NK-92 (cell line): ENCODE data around the gene HRG.

ENCODE experiments used
- DNase-seq: peaks from one replicate; lab custom pipeline; 2025; ENCODE audit not compliant: unreplicated experiment; lab: John Stamatoyannopoulos, UW

Gene HRG

DNA sequence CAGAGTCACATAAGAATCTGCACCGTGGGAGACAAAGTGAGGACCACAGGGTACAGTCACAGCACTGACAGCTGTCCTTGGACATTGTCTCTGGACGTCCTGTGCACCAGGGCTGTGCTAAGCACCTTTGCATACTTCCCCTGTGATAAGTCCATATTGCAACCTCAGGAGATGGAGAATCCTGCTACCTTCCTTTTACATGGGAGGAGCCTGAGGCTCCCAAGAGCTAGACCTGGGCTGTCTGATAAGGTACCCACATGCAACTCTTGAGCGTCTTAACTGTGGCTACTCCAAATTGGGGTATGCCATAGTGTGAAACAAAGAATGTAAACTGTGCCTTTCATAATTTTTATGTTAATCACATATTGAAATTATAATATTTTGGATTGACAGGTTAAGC is 28.1 kb upstream of the HRG start:
- no peak for DNase-seq

DNA sequence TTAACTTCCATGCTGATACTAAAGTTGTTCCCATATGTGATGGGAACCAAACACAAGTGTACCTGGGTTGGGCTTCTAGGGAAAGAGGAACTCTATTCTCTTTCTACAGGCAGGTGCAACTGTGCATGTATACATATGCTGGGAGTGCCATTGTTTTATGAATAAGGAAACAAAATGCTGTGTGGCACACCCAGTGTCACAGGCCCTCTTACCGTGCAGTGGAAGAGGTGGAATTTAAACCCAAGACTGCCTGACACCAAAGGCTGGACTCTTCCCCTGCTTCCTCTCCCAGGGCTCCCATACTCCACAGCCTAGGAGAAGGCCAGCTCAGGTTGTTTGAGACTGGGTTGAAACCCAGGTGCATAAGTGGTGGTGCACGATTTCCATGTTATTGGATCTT is 27.6 kb upstream of the HRG start:
- no peak for DNase-seq

DNA sequence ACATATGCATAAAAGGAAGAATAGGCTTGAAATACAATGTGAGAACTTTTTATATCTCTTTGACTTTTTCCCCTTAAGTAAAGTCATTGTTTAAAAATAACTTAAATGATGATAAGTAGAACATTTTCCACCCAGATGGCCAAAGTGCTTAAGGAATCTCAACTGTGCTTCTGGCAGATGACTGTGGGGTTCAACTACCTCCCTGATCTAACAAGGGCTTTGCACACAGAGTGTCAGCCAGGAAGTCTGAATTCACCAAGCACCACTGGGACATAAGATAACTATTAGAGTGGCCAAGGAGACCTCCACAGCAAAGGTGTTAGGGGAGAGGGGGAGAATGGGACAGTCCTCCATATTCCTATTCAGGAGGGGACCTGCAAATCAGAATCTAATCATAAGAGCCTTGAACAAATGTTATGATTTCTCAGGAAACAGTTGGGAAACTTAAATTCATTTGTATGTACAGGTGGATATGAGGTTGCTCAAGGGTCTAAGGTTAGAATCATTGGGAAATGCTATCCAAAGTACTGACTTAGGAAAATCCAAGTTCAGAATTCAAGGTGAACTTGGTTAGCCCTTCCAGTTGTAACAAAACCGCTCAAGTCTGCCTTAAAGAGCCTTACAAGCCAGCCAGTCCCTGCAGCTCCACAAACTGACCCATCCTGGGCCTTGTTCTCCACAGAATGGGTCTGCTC is 25.9 kb upstream of the HRG start, which contains the start of gene FETUB:
FETUB (plus strand) TSS at position 622 of the 695 bp plus-strand sequence; CDS start at position 684, 62 bp downstream.
- DNase-seq = no peak

DNA sequence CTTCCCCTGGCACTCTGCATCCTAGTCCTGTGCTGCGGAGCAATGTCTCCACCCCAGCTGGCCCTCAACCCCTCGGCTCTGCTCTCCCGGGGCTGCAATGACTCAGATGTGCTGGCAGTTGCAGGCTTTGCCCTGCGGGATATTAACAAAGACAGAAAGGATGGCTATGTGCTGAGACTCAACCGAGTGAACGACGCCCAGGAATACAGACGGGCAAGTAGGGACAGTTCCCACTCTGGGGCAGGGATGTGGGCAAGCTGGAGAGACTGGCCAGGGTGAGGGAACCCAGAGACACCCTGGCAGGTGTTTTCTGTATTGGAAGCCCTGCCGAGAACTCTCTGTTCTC is 25.4 kb upstream of the HRG start:
- no peak for DNase-seq

DNA sequence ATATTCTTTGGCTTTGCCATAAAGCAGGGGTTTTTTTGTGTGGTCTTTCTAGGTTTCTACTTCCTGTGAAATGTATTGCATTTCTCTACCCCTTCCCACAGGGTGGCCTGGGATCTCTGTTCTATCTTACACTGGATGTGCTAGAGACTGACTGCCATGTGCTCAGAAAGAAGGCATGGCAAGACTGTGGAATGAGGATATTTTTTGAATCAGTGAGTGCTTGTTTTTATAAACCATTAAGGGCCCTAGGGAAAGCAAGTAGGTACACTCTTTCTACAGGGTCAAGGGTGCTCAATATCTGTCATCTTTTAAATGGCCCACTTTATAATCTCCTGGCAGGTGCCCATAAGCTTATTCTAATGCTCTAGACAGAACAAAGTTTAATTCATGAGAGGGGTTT is 24.9 kb upstream of the HRG start:
- no peak for DNase-seq

DNA sequence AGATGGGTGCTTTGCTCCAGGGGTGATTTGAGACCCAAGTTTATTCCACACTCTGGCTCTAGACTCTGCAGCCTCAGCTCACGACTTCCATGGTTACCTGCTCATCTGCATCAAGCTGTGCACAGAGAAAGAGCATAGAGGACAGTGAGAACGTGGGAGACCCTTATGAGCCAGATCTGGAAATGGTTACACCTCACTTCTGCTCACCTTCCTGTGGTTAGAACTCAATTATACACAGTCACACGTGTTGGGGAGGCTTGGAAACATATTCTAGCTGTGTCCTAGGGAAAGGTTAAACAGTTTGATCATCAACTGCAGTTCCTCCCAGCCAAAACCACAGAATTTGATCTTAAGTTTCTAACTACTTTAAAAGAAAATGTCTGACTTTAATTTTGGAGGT is 23.8 kb upstream of the HRG start:
- DNase-seq = no peak

DNA sequence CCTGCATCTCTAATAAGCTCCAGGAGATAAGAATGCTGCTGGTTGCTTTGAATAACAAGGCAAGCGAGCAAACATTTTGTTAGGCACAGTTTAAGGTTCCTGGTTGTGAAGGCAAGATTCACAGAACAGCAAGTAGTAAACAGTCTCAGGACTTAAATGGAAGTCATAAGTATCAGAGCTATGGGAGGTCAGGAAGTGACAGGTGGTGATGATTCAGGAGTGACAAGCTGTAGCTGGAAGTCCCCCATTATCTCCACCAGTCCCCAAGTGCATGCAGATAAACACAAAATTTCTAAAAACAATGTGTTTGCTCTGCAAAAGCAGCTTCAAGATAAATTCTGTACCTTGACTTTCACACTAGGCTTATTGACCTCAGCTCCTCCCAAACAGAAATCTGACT is 22.3 kb upstream of the HRG start:
- DNase-seq = no peak

DNA sequence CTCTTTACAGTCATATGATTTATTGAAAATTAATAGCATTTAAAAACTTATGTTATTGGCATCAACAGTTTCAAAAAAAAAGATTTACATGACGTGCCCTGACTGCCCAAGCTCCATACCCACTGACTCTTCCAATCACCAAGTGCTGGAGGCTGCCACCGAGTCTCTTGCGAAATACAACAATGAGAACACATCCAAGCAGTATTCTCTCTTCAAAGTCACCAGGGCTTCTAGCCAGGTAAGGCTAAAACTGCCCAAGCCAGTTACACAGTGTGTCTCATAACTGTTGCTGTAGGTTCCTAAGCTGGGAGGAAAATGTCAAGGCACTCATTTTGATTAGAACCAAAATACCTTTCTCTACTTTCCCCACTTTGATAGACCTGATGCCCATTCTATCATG is 21.1 kb upstream of the HRG start:
- DNase-seq = no peak

DNA sequence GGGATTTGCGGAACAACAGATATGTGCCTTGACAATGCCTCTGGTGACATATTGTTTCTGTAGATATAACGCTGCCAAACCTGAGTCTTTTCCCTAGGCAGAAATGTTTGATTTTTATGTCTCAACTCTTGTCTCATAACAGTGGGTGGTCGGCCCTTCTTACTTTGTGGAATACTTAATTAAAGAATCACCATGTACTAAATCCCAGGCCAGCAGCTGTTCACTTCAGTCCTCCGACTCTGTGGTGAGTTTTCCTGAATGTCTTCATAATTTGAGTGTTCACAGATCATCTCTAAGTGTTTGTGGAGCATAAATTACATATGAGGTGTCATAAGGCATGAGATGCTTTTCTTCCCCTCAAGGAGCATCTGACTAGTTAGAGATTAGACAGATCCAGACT is 19.7 kb upstream of the HRG start:
- no peak for DNase-seq

DNA sequence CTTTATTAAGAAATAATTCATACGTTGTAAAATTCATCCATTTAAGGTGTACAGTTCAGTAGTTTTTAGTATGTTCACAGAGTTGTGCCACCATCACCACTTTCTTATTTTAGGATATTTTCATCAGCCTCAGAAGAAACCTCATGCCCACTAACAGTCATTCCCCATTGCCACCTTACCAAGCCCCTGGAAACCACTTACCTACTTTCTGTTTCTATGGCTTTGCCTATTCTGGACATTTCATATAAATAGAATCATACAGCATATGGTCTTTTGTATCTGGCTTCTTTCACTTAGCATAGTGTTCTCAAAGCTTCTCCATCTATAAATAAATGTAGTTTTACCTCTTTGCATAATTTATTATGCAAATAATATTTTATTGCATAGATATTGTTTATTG is 19.0 kb upstream of the HRG start:
- no peak for DNase-seq

DNA sequence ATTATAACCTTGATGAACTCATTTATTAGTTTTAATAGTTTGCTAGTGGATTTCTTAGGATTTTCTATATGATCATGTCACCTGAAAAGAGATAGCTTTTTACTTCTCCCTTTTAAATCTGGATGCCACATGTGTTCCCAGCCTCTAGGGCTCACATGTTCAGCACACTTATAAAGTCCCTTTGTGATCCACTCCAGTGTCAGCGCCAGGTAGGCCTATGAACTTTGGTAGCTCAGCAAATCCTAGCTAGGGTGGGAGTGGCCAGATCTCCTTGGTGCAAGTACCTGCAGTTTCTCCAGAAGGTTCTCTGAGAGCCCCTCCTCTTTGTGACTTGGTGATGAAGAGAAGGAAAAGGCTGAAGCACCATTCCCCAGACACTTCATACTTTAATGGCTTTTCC is 17.0 kb upstream of the HRG start:
- DNase-seq = no peak

DNA sequence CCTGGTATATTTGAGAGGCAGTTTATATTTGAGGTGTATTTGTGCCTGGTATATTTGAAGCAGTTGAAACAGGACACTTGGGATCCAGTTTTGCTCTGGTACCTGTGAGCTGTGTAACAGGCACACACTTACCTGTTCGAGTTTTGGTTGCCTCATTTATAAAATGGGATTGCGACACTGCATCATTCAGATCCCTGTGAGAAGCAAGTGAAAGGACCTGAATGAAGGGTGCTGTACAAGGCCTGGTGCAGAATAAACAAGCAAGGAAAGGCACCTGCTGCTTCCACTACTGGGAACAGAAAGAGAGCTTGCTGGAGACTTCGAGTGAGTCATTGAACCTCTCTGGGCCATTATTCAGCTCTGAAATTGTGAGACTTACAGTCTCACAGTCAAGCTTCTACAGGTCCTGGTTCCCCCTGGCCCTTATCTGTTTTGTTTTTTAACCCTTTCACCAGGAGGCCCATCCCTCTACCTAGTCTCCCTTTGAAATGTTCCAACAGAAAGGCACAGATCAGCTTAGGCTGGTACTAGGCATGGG is 14.1 kb upstream of the HRG start:
- DNase-seq = no peak

DNA sequence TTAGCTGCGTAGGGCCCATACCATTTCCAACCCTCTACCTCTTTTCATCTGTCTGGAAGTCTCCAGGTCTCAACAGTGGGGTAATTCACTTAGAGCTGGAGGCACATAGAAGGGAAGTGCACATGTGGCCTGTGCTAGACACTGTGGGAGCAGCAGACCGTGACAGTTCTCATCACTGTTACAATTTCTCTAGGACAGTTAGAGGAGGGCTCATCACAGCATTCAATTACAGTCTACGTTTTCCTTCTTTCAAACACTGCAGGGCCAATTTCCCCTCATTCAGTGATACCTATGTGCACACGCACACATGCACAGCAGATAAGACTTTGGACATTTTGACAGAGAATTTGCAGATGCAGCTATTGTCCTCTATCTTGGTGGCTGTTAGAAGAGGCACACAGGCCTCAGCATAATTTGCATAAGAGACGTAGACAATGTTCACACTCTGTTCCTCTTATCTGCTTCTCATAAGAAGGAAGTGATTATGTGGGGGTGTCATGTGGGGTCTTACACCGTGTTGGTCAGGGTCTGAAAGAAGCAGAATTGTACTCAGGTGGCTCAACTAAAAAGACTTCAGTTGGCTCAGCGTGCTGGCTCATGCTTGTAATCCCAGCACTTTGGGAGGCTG is 12.6 kb upstream of the HRG start:
- no peak for DNase-seq

DNA sequence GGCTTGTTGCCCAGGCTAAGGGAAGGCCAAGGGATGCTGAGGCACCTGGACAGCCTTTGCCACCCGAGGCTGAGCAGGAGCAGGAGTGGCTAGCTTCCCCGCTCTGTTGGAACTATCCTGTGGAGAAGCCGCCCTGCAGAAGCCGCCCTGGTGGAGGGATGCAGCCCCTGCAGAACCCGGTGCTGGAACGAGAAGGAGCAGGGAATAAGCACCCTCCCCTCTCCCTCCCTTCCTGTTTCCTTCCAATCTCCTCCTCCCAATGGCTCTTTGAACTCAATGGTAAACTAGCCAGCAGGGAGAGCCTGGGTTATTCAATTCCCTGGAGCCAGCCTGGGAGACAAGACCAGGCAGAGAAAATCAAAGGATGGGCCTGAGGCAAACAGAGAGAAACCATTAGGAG is 11.8 kb upstream of the HRG start:
- DNase-seq = no peak

DNA sequence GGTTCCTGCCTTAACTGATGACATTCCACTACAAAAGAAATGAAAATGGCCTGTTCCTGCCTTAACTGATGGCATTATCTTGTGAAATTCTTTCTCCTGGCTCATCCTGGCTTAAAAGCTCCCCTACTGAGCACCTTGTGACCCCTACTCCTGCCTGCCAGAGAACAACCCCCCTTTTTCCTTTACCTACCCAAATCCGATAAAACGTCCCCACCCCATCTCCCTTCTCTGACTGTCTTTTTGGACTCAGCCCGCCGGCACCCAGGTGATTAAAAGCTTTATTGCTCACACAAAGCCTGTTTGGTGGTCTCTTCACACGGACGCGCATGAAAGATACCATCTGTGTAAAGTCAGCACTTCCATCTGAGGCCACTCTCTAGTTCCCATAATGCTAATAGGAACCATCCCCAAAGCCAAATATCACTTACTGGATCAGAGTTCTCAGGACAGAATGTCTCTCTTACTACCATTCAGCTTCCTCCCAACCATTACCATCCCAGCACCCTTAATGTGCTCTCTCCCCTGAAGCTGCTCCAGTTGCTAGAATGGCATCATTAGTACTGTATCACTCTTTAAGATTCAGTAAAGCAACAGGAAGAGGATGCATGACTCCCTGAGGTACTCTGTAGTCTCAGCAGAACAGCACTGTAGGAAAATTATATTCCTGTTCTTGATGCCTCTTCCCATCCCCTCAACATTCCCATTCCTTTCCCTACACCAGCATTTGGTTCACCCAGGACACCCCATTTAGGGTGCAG is 2.3 kb upstream of the HRG start:
- no peak for DNase-seq

DNA sequence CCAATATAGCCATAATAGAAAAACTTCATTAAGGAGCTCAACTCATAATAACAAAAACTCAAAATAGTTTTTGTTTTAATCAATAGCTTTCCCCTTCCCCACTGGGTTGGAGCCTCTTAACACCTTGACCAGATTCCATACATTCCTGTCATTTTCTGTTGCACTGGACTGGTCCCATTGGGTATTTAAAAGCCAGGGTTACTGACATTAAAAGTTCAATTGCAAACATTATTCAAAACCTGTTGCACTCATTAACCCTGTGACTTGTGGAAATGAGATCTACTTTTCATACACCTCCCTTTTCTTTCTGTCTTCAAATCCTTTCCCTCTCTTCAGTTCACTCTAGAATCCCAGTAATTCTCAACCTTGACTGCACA is 1.7 kb upstream of the HRG start:
- no peak for DNase-seq

DNA sequence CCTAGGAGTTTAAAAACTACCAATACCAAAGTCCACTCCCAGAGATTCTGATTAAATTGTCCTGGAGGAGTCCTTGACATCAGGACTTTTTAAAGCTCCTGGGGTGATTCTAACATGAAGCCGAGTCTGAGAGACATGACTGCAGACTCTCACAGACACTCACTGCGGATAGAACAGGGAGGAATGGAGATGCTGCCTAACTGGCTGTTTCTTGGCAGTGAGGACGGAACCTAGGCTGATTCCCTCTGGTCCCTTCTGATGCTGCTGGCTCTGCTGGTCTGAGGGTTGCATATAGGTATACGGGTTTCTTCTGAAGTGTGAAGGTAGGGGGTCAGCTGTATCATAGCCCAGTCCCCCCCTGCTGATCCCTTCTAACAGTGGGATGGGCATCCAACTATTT is 1.3 kb upstream of the HRG start:
- no peak for DNase-seq

DNA sequence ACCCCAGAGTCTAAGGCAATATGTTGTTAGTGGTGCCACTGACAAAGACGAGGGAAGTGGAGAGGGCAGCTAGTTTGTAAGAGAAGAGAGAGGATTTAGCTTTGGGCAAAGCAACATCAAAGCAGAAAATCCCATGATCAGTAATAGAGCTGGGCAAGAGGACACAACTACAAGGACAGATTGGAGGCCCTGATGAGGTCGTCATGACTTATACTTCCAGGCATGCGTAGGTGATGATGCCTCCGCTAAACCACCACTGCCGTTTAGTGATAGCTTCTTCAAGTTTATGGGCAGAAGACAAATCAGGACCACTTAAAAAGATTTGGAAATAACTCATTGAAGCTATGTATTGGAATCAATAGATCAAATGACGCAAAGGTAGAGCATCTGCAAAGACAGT is 2.6 kb downstream of the HRG start:
- DNase-seq = no peak

DNA sequence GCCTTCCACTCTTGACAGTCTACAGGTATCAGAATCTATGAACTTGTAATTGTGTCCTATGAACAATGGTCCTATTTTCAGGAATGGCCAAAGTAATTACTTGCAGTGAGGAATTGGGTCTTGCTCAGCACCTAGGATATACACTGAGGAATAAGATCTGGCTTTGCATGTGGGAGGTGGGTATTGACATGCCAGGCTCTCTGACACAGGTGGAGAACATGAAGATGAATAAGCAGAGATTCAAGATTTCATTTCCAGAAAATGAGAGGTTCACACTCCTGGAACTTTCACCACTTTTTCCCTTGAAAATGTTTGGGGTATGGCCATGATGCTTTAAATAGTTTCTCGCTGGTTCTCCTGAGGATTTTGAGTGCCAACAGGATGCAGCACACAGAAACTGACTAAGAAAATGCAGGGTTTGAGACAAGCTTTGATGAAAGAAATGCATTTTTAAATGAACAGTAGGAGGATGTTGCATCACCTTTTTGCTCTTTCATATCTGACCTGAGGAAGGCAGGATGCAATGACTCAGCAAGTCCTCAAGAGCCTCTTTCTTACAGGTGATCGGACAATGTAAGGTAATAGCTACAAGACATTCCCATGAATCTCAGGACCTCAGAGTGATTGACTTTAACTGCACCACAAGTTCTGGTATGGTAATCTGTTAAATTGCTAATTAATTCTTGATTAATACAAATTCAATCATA is 3.7 kb downstream of the HRG start:
- DNase-seq = no peak

DNA sequence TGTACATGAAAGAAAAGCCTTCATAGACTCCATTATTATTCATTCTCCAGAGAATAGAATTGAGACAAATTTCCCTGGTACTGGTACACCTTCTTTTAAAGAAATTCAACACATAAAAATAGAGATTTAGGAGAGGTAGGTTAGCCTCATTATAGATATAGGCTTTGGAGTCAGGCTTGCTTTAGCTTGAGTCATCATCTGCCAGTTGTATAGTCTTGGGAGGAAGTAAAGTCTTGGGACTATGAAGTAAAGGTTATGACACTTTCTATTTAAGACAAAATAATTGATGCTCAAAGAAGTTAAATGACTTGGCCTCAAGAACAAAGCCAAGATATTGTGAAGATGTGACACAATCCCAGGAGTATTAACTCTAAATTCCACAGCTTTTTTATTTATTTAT is 4.3 kb downstream of the HRG start:
- DNase-seq = no peak

DNA sequence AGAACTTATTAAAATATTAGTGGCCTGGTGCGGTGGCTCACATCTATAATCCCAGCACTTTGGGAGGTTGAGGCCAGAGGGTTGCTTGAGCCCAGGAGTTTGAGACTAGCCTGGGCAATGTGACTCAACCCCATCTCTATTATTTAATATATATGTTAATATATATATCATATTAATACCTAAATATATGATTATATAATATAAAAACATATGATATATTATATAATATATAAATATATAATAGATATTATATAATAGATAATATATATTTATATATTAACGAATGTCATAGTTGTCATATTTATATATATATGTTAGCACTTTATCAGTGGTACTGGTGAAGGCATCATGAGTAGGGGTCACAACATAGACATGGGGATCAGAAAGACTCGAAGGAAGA is 5.2 kb downstream of the HRG start:
- no peak for DNase-seq

DNA sequence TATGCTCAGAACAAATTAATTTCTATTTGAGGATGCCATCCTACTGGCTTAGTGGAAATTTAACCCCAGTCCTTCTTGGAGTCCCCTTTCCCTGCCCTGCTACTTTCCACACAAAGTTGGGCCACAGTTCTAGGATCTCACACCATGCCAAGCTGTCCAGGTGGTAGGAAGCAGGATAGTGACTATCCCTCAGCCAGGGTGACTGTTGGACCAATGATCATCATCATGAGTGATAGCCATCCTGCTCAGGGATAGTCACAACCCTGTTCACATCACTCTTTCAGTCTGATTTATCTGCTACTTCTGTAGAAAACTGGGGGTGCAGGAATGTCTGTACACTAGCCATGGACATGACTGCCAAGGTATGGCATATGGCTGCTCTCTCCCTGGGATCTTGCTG is 12.8 kb downstream of the HRG start:
- no peak for DNase-seq
